IMR-90 (cell line): ENCODE data around the gene CROCC. TPM values are rescaled to one million over a fixed set of nuclear protein-coding genes. Genes with fewer than 3 reads are reported as not detected.

Experiments used
- ATAC-seq: fragments of 200-7000 bp; cut with Tn5 transposase; 2 replicates; pipeline ENCODE4 v1.9.1; 2020; ENCODE audit warnings: low read depth, mild to moderate bottlenecking, moderate library complexity
- BruUV-seq: library from RNA; stranded (reverse); fragments of 400-500 nt; replicated peaks from 2 replicates; lab custom pipeline; 2021; lab: Mats Ljungman, UMichigan
- CTCF ChIA-PET: fragments of 300-600 bp; formaldehyde crosslinking; extraction: SDS; loops from one replicate; lab custom pipeline; 2021; ENCODE audit warnings: antibody characterized with exemption; lab: Yijun Ruan, JAX
- POLR2A ChIA-PET: fragments of 300-600 bp; sonication (Branson Sonifier 250); formaldehyde crosslinking; loops from one replicate; lab custom pipeline; 2022; ENCODE audit warnings: antibody characterized with exemption; ENCODE audit not compliant: unreplicated experiment; lab: Charles Lee
- DNase-seq: peaks from one replicate; pipeline ENCODE4 v3.0.0; 2013
- H2AFZ ChIP-seq: replicated peaks from 2 replicates; pipeline ENCODE3; 2013; ENCODE audit warnings: low read length, mild to moderate bottlenecking; ENCODE audit not compliant: poor library complexity
- H2AK5ac ChIP-seq: 2 replicates; pipeline ENCODE4 v1.6.1; 2013; ENCODE audit warnings: low read depth, low read length, inconsistent platforms
- H2AK9ac ChIP-seq: replicated peaks from 2 replicates; pipeline ENCODE3; 2013; ENCODE audit warnings: mild to moderate bottlenecking, low read depth, low read length, moderate library complexity; ENCODE audit not compliant: poor library complexity
- H2BK120ac ChIP-seq: 2 replicates; pipeline ENCODE4 v1.6.1; 2013; ENCODE audit warnings: low read depth, low read length, inconsistent platforms
- H2BK15ac ChIP-seq: 3 replicates; pipeline ENCODE4 v1.6.1; 2013; ENCODE audit warnings: low read depth, low read length, inconsistent platforms
- H2BK20ac ChIP-seq: 2 replicates; pipeline ENCODE4 v1.6.1; 2013; ENCODE audit warnings: low read depth, mild to moderate bottlenecking, inconsistent platforms, low read length, moderate library complexity
- H2BK5ac ChIP-seq: 2 replicates; pipeline ENCODE4 v1.6.1; 2013; ENCODE audit warnings: mild to moderate bottlenecking, low read depth, low read length, inconsistent platforms; ENCODE audit not compliant: poor library complexity, severe bottlenecking
- H3K14ac ChIP-seq: replicated peaks from 2 replicates; pipeline ENCODE4 v1.6.1; 2013; ENCODE audit warnings: low read depth, low read length, inconsistent platforms
- H3K18ac ChIP-seq: 2 replicates; pipeline ENCODE4 v1.6.1; 2013; ENCODE audit warnings: low read depth, low read length, control low read depth
- H3K23ac ChIP-seq: 2 replicates; pipeline ENCODE4 v1.6.1; 2013; ENCODE audit warnings: low read depth, low read length, inconsistent platforms
- H3K27ac ChIP-seq: 2 replicates; pipeline ENCODE4 v1.5.1; 2013; ENCODE audit warnings: mild to moderate bottlenecking, control low read depth, low read length; ENCODE audit not compliant: insufficient read depth
- H3K27me3 ChIP-seq: 2 replicates; pipeline ENCODE4 v1.6.1; 2013; ENCODE audit warnings: low read length; ENCODE audit not compliant: control insufficient read depth, insufficient read depth
- H3K36me3 ChIP-seq: 2 replicates; pipeline ENCODE4 v1.6.1; 2013; ENCODE audit warnings: low read length, mixed read lengths; ENCODE audit not compliant: control insufficient read depth, insufficient read depth
- H3K4ac ChIP-seq: 2 replicates; pipeline ENCODE4 v1.6.1; 2013; ENCODE audit warnings: low read depth, low read length, inconsistent platforms
- H3K4me1 ChIP-seq: 2 replicates; pipeline ENCODE4 v1.6.1; 2013; ENCODE audit warnings: low read length, mixed read lengths; ENCODE audit not compliant: control insufficient read depth, insufficient read depth
- H3K4me2 ChIP-seq: 2 replicates; pipeline ENCODE4 v1.6.1; 2013; ENCODE audit warnings: low read depth, mild to moderate bottlenecking, control low read depth, low read length, moderate library complexity
- H3K4me3 ChIP-seq: 2 replicates; pipeline ENCODE4 v1.5.1; 2013; ENCODE audit warnings: low read depth, mild to moderate bottlenecking, control low read depth, low read length, moderate library complexity; ENCODE audit not compliant: insufficient read depth
- H3K56ac ChIP-seq: 2 replicates; pipeline ENCODE4 v1.6.1; 2013; ENCODE audit warnings: low read length, inconsistent platforms; ENCODE audit not compliant: insufficient read depth; ENCODE audit errors: extremely low read depth
- H3K79me1 ChIP-seq, 2 experiments: 2 replicates each; pipeline ENCODE4 v1.6.1; 2013; ENCODE audit warnings: low read length in 2 of 2, inconsistent platforms in 1 of 2, low read depth in 1 of 2
- H3K9ac ChIP-seq: 2 replicates; pipeline ENCODE4 v1.6.1; 2013; ENCODE audit warnings: low read depth, low read length, control low read depth
- H3K9me1 ChIP-seq: 2 replicates; pipeline ENCODE4 v1.6.1; 2013; ENCODE audit warnings: low read length, inconsistent platforms; ENCODE audit not compliant: insufficient read depth
- H3K9me3 ChIP-seq: 2 replicates; pipeline ENCODE4 v1.6.1; 2013; ENCODE audit warnings: low read length; ENCODE audit not compliant: control insufficient read depth, insufficient read depth
- H4K20me1 ChIP-seq: 2 replicates; pipeline ENCODE4 v1.6.1; 2013; ENCODE audit warnings: low read length, inconsistent platforms; ENCODE audit not compliant: insufficient read depth
- H4K5ac ChIP-seq: 2 replicates; pipeline ENCODE4 v1.6.1; 2013; ENCODE audit warnings: mild to moderate bottlenecking, low read depth, low read length, control low read depth
- H4K8ac ChIP-seq, 2 experiments: 2 replicates each; pipeline ENCODE4 v1.6.1; 2013; ENCODE audit warnings: low read depth in 2 of 2, low read length in 2 of 2, control low read depth in 1 of 2, inconsistent platforms in 1 of 2
- H4K91ac ChIP-seq: 2 replicates; pipeline ENCODE4 v1.6.1; 2013; ENCODE audit warnings: low read depth, low read length, inconsistent platforms; ENCODE audit not compliant: insufficient read depth
- BHLHE40 ChIP-seq: fragments of 150-350 bp; IDR thresholded peaks from 2 replicates; pipeline ENCODE4 v1.6.1; 2016; ENCODE audit warnings: mild to moderate bottlenecking, low read depth, low read length
- CEBPB ChIP-seq: IDR thresholded peaks from 2 replicates; pipeline ENCODE4 v1.6.1; 2012; ENCODE audit warnings: low read depth, low read length, improper control_type of control experiment
- CHD1 ChIP-seq: IDR thresholded peaks from 2 replicates; pipeline ENCODE4 v1.6.1; 2012; ENCODE audit warnings: low read depth, low read length, improper control_type of control experiment
- ELK1 ChIP-seq: fragments of 150-350 bp; IDR thresholded peaks from 2 replicates; pipeline ENCODE4 v1.6.1; 2016; ENCODE audit warnings: low read depth, mild to moderate bottlenecking, low read length, moderate library complexity, borderline replicate concordance
- FOS ChIP-seq: fragments of 150-350 bp; IDR thresholded peaks from 2 replicates; pipeline ENCODE4 v1.6.1; 2016; ENCODE audit warnings: low read depth, low read length
- MAFK ChIP-seq: IDR thresholded peaks from 2 replicates; pipeline ENCODE4 v1.6.1; 2012; ENCODE audit warnings: low read depth, low read length, improper control_type of control experiment
- MAZ ChIP-seq: IDR thresholded peaks from 2 replicates; pipeline ENCODE4 v1.6.1; 2012; ENCODE audit warnings: low read depth, mild to moderate bottlenecking, low read length, improper control_type of control experiment, moderate library complexity, borderline replicate concordance
- MXI1 ChIP-seq: IDR thresholded peaks from 2 replicates; pipeline ENCODE4 v1.6.1; 2012; ENCODE audit warnings: low read depth, mild to moderate bottlenecking, low read length, moderate library complexity, borderline replicate concordance
- NFE2L2 ChIP-seq: fragments of 150-350 bp; IDR thresholded peaks from 2 replicates; pipeline ENCODE4 v1.6.1; 2016; ENCODE audit warnings: low read depth, mild to moderate bottlenecking, low read length
- POLR2A ChIP-seq: IDR thresholded peaks from 2 replicates; pipeline ENCODE4 v1.6.1; 2012; ENCODE audit warnings: mild to moderate bottlenecking, low read depth, low read length
- RAD21 ChIP-seq: IDR thresholded peaks from 2 replicates; pipeline ENCODE4 v1.6.1; 2012; ENCODE audit warnings: low read length, improper control_type of control experiment
- RCOR1 ChIP-seq: IDR thresholded peaks from 2 replicates; pipeline ENCODE4 v1.6.1; 2012; ENCODE audit warnings: mild to moderate bottlenecking, low read length, improper control_type of control experiment; ENCODE audit not compliant: insufficient replicate concordance
- RFX5 ChIP-seq: IDR thresholded peaks from 2 replicates; pipeline ENCODE4 v1.8.0; 2012; ENCODE audit warnings: low read depth, mild to moderate bottlenecking, low read length, moderate library complexity
- SMC3 ChIP-seq: fragments of 150-350 bp; IDR thresholded peaks from 2 replicates; pipeline ENCODE4 v1.6.1; 2016; ENCODE audit warnings: low read depth, mild to moderate bottlenecking, antibody characterized with exemption, low read length, moderate library complexity
- WGBS, 2 experiments: methylation state at CpG; one replicate each; pipeline versions ENCODE4 v1.1.5 to v1.1.7; 2013; ENCODE audit warnings: missing lambda C conversion rate in 2 of 2; ENCODE audit not compliant: insufficient read length in 1 of 2; ENCODE audit errors: extremely low coverage in 2 of 2; 5-methylcytosine and 5-hydroxymethylcytosine counted together
- dilution Hi-C: fragments of 300-500 bp; cut with HindIII; formaldehyde crosslinking; loops from one replicate; pipeline ENCODE4 v1.14.3; 2018; ENCODE audit warnings: low sequenced_read_pairs; ENCODE audit not compliant: unreplicated experiment
- in situ Hi-C: fragments of 300-500 bp; cut with MboI; formaldehyde crosslinking; loops from 3 replicates; pipeline ENCODE4 v1.14.3; 2019; ENCODE audit warnings: low sequenced_read_pairs, inconsistent platforms, mixed read lengths
- intact Hi-C: fragments of 100-400 bp; cut with micrococcal nuclease; formaldehyde crosslinking; loops from 2 replicates; pipeline ENCODE4 v1.10.0; 2022
- polyA plus RNA-seq, 3 experiments: library from polyadenylated mRNA; depleted of rRNA; stranded (reverse); fragments of >200 nt; gene quantifications; 2 replicates each; pipeline ENCODE4 v1.2.3, GENCODE V29; 2012; ENCODE audit warnings: low replicate concordance in 1 of 3
- total RNA-seq: library from RNA; depleted of rRNA; stranded (reverse); fragments of >200 nt; gene quantifications from 2 replicates; pipeline ENCODE4 v1.2.3, GENCODE V29; 2012
- TF ChIP-seq, protein P1 (sequence below): conservative IDR thresholded peaks from 2 replicates; pipeline ENCODE4 v1.5.1; 2012; ENCODE audit warnings: mild to moderate bottlenecking, low read depth, low read length, improper control_type of control experiment
- TF ChIP-seq, protein P2 (sequence below): fragments of 150-350 bp; IDR thresholded peaks from 2 replicates; pipeline ENCODE4 v1.6.1; 2017; ENCODE audit warnings: mild to moderate bottlenecking, antibody characterized with exemption, low read length, low read depth

CROCC gene
- total and polyA plus RNA-seq, 2 of the 4 experiments (the other 2 are of a cell fraction), result 7.5 to 13.7 TPM

GRCh38 chr1:16976966-16977365 is 55.2 kb downstream of the CROCC start:
- whole genome bisulfite sequencing, 2 experiments, result 83% methylated on average over 11 of the region's 16 CpGs; no CpG with 5 or more reads in 1 of the 2 experiments
- no peak overlapping the region for H3K27ac ChIP-seq

More at GRCh38 chr1:16976966-16977365, 55.2 kb downstream of the CROCC start:
- no peak for ATAC-seq
- no peak overlapping the region for H2BK5ac ChIP-seq
- intact Hi-C loops (no loop called here), dilution Hi-C loops (no loop called here), in situ Hi-C loops (no loop called here)
- H2BK120ac ChIP-seq, result no peak overlapping the region
- no peak overlapping the region for H3K18ac ChIP-seq
- no peaks in the 10 kb centered on the region for H3K9me1 ChIP-seq
- H3K27me3 ChIP-seq, result no peaks in the 10 kb centered on the region
- H4K20me1 ChIP-seq, result peaks cover 3% of the 10 kb centered on the region; the same call in 1 of the 2 replicates
- H3K4me1 ChIP-seq, result peaks cover 7% of the 10 kb centered on the region; the same call in 1 of the 2 replicates
- H3K9me3 ChIP-seq, result no peaks in the 10 kb centered on the region
- no peak overlapping the region for H3K14ac ChIP-seq
- H2BK20ac ChIP-seq, result no peak overlapping the region
- H2AK5ac ChIP-seq, result no peak overlapping the region
- no peak overlapping the region for H3K23ac ChIP-seq
- H4K91ac ChIP-seq, result no peak overlapping the region
- no peak for DNase-seq
- H2AFZ ChIP-seq, result no peak overlapping the region
- H3K4ac ChIP-seq, result no peak overlapping the region
- BruUV-seq, result no TSS peak
- H3K36me3 ChIP-seq, result no peaks in the 10 kb centered on the region
- ChIA-PET CTCF (no interaction called here), POLR2A (no interaction called here)
- H3K79me1 ChIP-seq, result no peaks in the 10 kb centered on the region; a peak in 1 of 4 replicates
- H3K9ac ChIP-seq, result no peak overlapping the region
- H2AK9ac ChIP-seq, result no peak overlapping the region
- TF ChIP-seq, protein P1, sequence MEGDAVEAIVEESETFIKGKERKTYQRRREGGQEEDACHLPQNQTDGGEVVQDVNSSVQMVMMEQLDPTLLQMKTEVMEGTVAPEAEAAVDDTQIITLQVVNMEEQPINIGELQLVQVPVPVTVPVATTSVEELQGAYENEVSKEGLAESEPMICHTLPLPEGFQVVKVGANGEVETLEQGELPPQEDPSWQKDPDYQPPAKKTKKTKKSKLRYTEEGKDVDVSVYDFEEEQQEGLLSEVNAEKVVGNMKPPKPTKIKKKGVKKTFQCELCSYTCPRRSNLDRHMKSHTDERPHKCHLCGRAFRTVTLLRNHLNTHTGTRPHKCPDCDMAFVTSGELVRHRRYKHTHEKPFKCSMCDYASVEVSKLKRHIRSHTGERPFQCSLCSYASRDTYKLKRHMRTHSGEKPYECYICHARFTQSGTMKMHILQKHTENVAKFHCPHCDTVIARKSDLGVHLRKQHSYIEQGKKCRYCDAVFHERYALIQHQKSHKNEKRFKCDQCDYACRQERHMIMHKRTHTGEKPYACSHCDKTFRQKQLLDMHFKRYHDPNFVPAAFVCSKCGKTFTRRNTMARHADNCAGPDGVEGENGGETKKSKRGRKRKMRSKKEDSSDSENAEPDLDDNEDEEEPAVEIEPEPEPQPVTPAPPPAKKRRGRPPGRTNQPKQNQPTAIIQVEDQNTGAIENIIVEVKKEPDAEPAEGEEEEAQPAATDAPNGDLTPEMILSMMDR, result no peak
- TF ChIP-seq MXI1 (no peak), NFE2L2 (no peak), ELK1 (no peak), SMC3 (no peak), CHD1 (no peak), MAZ (no peak), FOS (no peak), MAFK (no peak), POLR2A (no peak), BHLHE40 (no peak), RFX5 (no peak), RCOR1 (no peak), RAD21 (no peak), CEBPB (no peak)
- TF ChIP-seq, protein P2, sequence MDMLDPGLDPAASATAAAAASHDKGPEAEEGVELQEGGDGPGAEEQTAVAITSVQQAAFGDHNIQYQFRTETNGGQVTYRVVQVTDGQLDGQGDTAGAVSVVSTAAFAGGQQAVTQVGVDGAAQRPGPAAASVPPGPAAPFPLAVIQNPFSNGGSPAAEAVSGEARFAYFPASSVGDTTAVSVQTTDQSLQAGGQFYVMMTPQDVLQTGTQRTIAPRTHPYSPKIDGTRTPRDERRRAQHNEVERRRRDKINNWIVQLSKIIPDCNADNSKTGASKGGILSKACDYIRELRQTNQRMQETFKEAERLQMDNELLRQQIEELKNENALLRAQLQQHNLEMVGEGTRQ, result no peak
- H2BK15ac ChIP-seq, result no peak overlapping the region
- H3K56ac ChIP-seq, result no peak overlapping the region
- no peak overlapping the region for H3K4me3 ChIP-seq
- no peak overlapping the region for H4K5ac ChIP-seq
- no peak overlapping the region for H3K4me2 ChIP-seq
- no peak overlapping the region for H4K8ac ChIP-seq
